GM04503 (cell line): ENCODE results near the gene CEBPE.
A peak's percentile ranks its signal among the peaks of the same experiment; 100 is the strongest.

Source experiments
- DNase-seq: peaks from one replicate; pipeline ENCODE4 v3.0.0-alpha.2; 2012; ENCODE audit warnings: low read depth

The CEBPE gene

GRCh38 chr14:23102801-23103200, 16.3 kb downstream of the CEBPE start:
- DNase-seq: no peak

- DNase-seq: no peak
Measured at GRCh38 chr14:23101986-23102625, 16.9 kb downstream of the CEBPE start.

- no peak for DNase-seq
Measured at GRCh38 chr14:23101213-23101970, 17.7 kb downstream of the CEBPE start.

GRCh38 chr14:23099212-23099861, 19.7 kb downstream of the CEBPE start:
- DNase-seq: no peak

GRCh38 chr14:23097786-23098185, 21.3 kb downstream of the CEBPE start:
- no peak for DNase-seq

- DNase-seq: peak; percentile 97
Measured at GRCh38 chr14:23095196-23096108, 23.6 kb downstream of the CEBPE start, which contains the start of gene C14orf119. C14orf119 (plus strand) TSS chr14:23095505; CDS start chr14:23097659, 2,154 bp downstream.

- DNase-seq: no peak
Measured at GRCh38 chr14:23094666-23095195, 24.3 kb downstream of the CEBPE start, which contains the start of gene ACIN1. ACIN1 (minus strand) TSS chr14:23095136; CDS start chr14:23095112, 24 bp downstream.

GRCh38 chr14:23093991-23094665, 24.9 kb downstream of the CEBPE start:
- no peak for DNase-seq

GRCh38 chr14:23093526-23093925, 25.5 kb downstream of the CEBPE start:
- no peak for DNase-seq

- no peak for DNase-seq
Measured at GRCh38 chr14:23093104-23093503, 26.0 kb downstream of the CEBPE start.

GRCh38 chr14:23091294-23092225, 27.5 kb downstream of the CEBPE start:
- no peak for DNase-seq

GRCh38 chr14:23090254-23090636, 28.8 kb downstream of the CEBPE start:
- DNase-seq: no peak

GRCh38 chr14:23089498-23090253, 29.4 kb downstream of the CEBPE start:
- DNase-seq: no peak

- no peak for DNase-seq
Measured at GRCh38 chr14:23086565-23086964, 32.5 kb downstream of the CEBPE start.

GRCh38 chr14:23085458-23085857, 33.6 kb downstream of the CEBPE start:
- no peak for DNase-seq

GRCh38 chr14:23080474-23080873, 38.6 kb downstream of the CEBPE start:
- no peak for DNase-seq

- peak; percentile 46 for DNase-seq
Measured at GRCh38 chr14:23079716-23080115, 39.3 kb downstream of the CEBPE start.

- peak; percentile 98 for DNase-seq
Measured at GRCh38 chr14:23078692-23079116, 40.4 kb downstream of the CEBPE start.

- DNase-seq: no peak
Measured at GRCh38 chr14:23077962-23078361, 41.1 kb downstream of the CEBPE start.
